Mammary epithelial cell (primary cell): Measurements from ENCODE around the gene CATSPER4.

Experiments used
- EZH2 ChIP-seq: IDR thresholded peaks from 2 replicates; pipeline ENCODE4 v1.6.1; 2012; ENCODE audit warnings: low read length, inconsistent platforms, borderline replicate concordance
- TF ChIP-seq, protein P1 (sequence below), 2 donors: IDR thresholded peaks in 1 of 2; conservative IDR thresholded peaks in 1 of 2; 2 replicates each; pipeline ENCODE4 v1.5.1; 2011 to 2012; ENCODE audit warnings: inconsistent platforms in 2 of 2, low read length in 2 of 2, mild to moderate bottlenecking in 2 of 2, control low read depth in 1 of 2, low read depth in 1 of 2; ENCODE audit not compliant: insufficient read depth in 1 of 2; ENCODE audit errors: extremely low read depth in 1 of 2

DNA sequence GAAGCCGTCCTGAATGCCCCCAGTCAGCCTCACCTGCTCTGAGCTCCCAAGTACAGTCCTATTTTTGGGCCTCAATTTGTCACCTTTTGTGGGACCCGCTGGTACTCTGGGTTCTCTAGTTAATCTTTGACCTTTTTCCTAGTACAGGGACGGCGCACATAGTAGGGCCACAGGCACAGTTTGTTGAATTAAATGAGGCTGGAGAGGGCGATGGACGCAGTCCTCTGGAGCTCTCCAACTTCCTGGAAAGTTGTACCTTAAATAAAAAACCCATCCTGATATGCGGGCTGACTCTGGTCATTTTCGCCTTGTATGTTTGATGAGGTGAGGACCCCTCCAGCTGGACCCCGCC, 26.7 kb upstream of the CATSPER4 start:
- TF ChIP-seq, protein P1, sequence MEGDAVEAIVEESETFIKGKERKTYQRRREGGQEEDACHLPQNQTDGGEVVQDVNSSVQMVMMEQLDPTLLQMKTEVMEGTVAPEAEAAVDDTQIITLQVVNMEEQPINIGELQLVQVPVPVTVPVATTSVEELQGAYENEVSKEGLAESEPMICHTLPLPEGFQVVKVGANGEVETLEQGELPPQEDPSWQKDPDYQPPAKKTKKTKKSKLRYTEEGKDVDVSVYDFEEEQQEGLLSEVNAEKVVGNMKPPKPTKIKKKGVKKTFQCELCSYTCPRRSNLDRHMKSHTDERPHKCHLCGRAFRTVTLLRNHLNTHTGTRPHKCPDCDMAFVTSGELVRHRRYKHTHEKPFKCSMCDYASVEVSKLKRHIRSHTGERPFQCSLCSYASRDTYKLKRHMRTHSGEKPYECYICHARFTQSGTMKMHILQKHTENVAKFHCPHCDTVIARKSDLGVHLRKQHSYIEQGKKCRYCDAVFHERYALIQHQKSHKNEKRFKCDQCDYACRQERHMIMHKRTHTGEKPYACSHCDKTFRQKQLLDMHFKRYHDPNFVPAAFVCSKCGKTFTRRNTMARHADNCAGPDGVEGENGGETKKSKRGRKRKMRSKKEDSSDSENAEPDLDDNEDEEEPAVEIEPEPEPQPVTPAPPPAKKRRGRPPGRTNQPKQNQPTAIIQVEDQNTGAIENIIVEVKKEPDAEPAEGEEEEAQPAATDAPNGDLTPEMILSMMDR (conservative IDR thresholded peaks at IDR 0.05 in 1 of 2, IDR thresholded peaks at IDR 0.05 in 1 of 2; ENCODE audit: extremely low read depth in 1 of 2, insufficient read depth in 1 of 2, low read depth in 1 of 2, low read length in 2 of 2) = no peak
- TF ChIP-seq EZH2 = no peak
